ENCODE data around the gene BSPRY. TPM values are rescaled to one million over a fixed set of nuclear protein-coding genes. Genes with fewer than 3 reads are reported as not detected.

The BSPRY gene
- total and polyA plus RNA-seq, 2 of the 13 experiments (the other 11 are each of a cell fraction or from before 2014, with no cell fraction given): 0.09 to 0.26 TPM

DNA sequence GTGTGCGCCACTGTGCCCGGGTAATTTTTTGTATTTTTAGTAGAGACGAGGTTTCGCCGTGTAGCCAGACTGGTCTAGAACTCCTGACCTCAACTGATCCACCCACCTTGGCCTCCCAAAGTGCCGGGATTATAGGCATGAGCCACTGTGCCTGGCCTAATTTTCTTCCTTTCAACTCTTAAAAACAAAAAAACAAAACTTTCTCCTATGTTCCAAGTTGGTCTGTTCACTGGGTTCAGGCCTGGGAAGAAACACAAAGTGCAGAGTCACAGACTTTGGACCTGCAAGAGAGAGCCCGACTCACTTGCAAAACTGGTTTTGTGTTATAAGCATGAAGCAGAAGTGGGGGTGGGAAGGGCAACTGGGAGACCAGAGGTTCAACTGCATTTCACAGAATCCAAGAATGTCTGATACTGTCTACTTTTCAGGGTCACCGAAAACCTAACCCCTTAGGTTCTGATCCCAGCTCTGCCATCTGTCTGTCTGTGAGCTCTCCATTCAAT lies 32.6 kb downstream of the BSPRY start (continued):
- TF ChIP-seq ZNF549 (CRISPR knock-in tag; IDR thresholded peaks at IDR 0.05) (no peak), ZNF354B (CRISPR knock-in tag; IDR thresholded peaks at IDR 0.05) (no peak), SIN3B (IDR thresholded peaks at IDR 0.05; ENCODE audit: low read length) (no peak), ZNF784 (CRISPR knock-in tag; IDR thresholded peaks at IDR 0.05; ENCODE audit: borderline replicate concordance) (no peak), ZBTB4 (CRISPR knock-in tag; IDR thresholded peaks at IDR 0.05; ENCODE audit: borderline replicate concordance) (no peak), REST (IDR thresholded peaks at IDR 0.05; ENCODE audit: borderline replicate concordance in 1 of 2, low read depth in 1 of 2, low read length in 2 of 2) (no peak), ZSCAN30 (CRISPR knock-in tag; IDR thresholded peaks at IDR 0.05) (no peak), ZSCAN21 (CRISPR knock-in tag; IDR thresholded peaks at IDR 0.05; ENCODE audit: borderline replicate concordance) (no peak), ZNF746 (CRISPR knock-in tag; IDR thresholded peaks at IDR 0.05) (no peak), IKZF1 (IDR thresholded peaks at IDR 0.05) (no peak), ZNF296 (CRISPR knock-in tag; conservative IDR thresholded peaks at IDR 0.05) (no peak), ZFYVE20 (CRISPR knock-in tag; IDR thresholded peaks at IDR 0.05; ENCODE audit: borderline replicate concordance, low read depth) (no peak), CBX2 (IDR thresholded peaks at IDR 0.05; ENCODE audit: low read depth, low read length) (no peak), CBX2 (CRISPR knock-in tag; IDR thresholded peaks at IDR 0.05; ENCODE audit: low read depth) (no peak), ZC3H13 (CRISPR knock-in tag; IDR thresholded peaks at IDR 0.05) (no peak), DNMT3B (CRISPR knock-in tag; conservative IDR thresholded peaks at IDR 0.05) (no peak), ZNF432 (CRISPR knock-in tag; IDR thresholded peaks at IDR 0.05; ENCODE audit: borderline replicate concordance) (no peak), ZNF776 (CRISPR knock-in tag; IDR thresholded peaks at IDR 0.05) (no peak), ZNF350 (CRISPR knock-in tag; IDR thresholded peaks at IDR 0.05; ENCODE audit: borderline replicate concordance, low read depth) (no peak), RFX5 (IDR thresholded peaks at IDR 0.05; ENCODE audit: low read depth, low read length) (no peak), RORA (CRISPR knock-in tag; IDR thresholded peaks at IDR 0.05) (no peak), ZNF605 (CRISPR knock-in tag; IDR thresholded peaks at IDR 0.05) (no peak)
- TF ChIP-seq, protein P1, sequence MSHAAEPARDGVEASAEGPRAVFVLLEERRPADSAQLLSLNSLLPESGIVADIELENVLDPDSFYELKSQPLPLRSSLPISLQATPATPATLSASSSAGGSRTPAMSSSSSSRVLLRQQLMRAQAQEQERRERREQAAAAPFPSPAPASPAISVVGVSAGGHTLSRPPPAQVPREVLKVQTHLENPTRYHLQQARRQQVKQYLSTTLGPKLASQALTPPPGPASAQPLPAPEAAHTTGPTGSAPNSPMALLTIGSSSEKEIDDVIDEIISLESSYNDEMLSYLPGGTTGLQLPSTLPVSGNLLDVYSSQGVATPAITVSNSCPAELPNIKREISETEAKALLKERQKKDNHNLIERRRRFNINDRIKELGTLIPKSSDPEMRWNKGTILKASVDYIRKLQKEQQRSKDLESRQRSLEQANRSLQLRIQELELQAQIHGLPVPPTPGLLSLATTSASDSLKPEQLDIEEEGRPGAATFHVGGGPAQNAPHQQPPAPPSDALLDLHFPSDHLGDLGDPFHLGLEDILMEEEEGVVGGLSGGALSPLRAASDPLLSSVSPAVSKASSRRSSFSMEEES (CRISPR knock-in tag; IDR thresholded peaks at IDR 0.05): no peak
